ENCODE results near the gene RIMS1. TPM values are rescaled to one million over a fixed set of nuclear protein-coding genes. Genes with fewer than 3 reads are reported as not detected.

RIMS1 gene
- total and polyA plus RNA-seq, 2 of the 13 experiments (the other 11 are each of a cell fraction or from before 2014, with no cell fraction given): not detected

DNA sequence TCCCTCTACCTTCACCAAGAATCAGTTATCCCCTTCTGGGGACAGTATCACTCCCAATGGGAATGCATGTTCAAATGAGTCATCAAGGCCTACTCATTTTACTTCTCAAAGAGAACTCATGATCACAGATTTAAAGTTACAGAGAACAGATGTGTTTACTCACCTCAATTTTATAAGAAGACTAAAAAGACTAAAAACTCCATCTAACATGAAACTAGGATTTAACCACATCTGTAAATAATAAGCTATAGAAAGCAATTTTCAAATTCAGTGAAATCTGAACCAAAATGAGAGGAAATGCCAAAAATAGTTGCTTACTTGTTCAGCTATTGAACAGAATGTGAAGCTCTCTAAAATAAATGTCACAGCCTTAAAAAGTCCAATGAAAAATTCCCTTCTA is 435.4 kb downstream of the RIMS1 start (continued):
- TF ChIP-seq, protein P1, sequence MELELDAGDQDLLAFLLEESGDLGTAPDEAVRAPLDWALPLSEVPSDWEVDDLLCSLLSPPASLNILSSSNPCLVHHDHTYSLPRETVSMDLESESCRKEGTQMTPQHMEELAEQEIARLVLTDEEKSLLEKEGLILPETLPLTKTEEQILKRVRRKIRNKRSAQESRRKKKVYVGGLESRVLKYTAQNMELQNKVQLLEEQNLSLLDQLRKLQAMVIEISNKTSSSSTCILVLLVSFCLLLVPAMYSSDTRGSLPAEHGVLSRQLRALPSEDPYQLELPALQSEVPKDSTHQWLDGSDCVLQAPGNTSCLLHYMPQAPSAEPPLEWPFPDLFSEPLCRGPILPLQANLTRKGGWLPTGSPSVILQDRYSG (CRISPR knock-in tag; IDR thresholded peaks at IDR 0.05): no peak
- no peak for TF ChIP-seq PHF21A (CRISPR knock-in tag; IDR thresholded peaks at IDR 0.05)
- TF ChIP-seq, protein P2, sequence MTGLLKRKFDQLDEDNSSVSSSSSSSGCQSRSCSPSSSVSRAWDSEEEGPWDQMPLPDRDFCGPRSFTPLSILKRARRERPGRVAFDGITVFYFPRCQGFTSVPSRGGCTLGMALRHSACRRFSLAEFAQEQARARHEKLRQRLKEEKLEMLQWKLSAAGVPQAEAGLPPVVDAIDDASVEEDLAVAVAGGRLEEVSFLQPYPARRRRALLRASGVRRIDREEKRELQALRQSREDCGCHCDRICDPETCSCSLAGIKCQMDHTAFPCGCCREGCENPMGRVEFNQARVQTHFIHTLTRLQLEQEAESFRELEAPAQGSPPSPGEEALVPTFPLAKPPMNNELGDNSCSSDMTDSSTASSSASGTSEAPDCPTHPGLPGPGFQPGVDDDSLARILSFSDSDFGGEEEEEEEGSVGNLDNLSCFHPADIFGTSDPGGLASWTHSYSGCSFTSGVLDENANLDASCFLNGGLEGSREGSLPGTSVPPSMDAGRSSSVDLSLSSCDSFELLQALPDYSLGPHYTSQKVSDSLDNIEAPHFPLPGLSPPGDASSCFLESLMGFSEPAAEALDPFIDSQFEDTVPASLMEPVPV (CRISPR knock-in tag; IDR thresholded peaks at IDR 0.05): no peak
- TF ChIP-seq, protein P3, sequence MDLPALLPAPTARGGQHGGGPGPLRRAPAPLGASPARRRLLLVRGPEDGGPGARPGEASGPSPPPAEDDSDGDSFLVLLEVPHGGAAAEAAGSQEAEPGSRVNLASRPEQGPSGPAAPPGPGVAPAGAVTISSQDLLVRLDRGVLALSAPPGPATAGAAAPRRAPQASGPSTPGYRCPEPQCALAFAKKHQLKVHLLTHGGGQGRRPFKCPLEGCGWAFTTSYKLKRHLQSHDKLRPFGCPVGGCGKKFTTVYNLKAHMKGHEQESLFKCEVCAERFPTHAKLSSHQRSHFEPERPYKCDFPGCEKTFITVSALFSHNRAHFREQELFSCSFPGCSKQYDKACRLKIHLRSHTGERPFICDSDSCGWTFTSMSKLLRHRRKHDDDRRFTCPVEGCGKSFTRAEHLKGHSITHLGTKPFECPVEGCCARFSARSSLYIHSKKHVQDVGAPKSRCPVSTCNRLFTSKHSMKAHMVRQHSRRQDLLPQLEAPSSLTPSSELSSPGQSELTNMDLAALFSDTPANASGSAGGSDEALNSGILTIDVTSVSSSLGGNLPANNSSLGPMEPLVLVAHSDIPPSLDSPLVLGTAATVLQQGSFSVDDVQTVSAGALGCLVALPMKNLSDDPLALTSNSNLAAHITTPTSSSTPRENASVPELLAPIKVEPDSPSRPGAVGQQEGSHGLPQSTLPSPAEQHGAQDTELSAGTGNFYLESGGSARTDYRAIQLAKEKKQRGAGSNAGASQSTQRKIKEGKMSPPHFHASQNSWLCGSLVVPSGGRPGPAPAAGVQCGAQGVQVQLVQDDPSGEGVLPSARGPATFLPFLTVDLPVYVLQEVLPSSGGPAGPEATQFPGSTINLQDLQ (CRISPR knock-in tag; IDR thresholded peaks at IDR 0.05): no peak
- no peak for TF ChIP-seq ZNF10 (CRISPR knock-in tag; IDR thresholded peaks at IDR 0.05; ENCODE audit: borderline replicate concordance, low read depth)
- no peak for TF ChIP-seq IRF2 (CRISPR knock-in tag; IDR thresholded peaks at IDR 0.05)
- no peak for TF ChIP-seq SAFB2 (CRISPR knock-in tag; IDR thresholded peaks at IDR 0.05; ENCODE audit: borderline replicate concordance, low read depth)
- TF ChIP-seq ZNF615 (CRISPR knock-in tag; IDR thresholded peaks at IDR 0.05; ENCODE audit: borderline replicate concordance): no peak

Measured in HepG2 (cell line).